HCT116 (cell line): ENCODE data around the gene RAVER1. TPM values are rescaled to one million over a fixed set of nuclear protein-coding genes. Genes with fewer than 3 reads are reported as not detected.

Experiments used
- ATAC-seq: fragments of 200-7000 bp; cut with Tn5 transposase; 2 replicates; pipeline ENCODE4 v1.9.1; 2020; ENCODE audit warnings: mild to moderate bottlenecking, moderate library complexity
- BruUV-seq: library from RNA; stranded (reverse); fragments of 400-500 nt; replicated peaks from 2 replicates; lab custom pipeline; 2021; lab: Mats Ljungman, UMichigan
- CTCF ChIA-PET: fragments of 300-600 bp; sonication (Branson Sonifier 250); formaldehyde crosslinking; loops from one replicate; lab custom pipeline; 2021; ENCODE audit warnings: antibody characterized with exemption; lab: Charles Lee
- POLR2A ChIA-PET: fragments of 300-600, 350-600 bp; sonication (Branson Sonifier 250); formaldehyde crosslinking; loops from one replicate; lab custom pipeline; 2021; ENCODE audit warnings: antibody characterized with exemption; lab: Charles Lee
- RAD21 ChIA-PET, 2 experiments: fragments of 300-600 bp; sonication (Branson Sonifier 250); formaldehyde crosslinking; loops; one replicate each; lab custom pipeline; 2023; ENCODE audit warnings: low total read pairs in 2 of 2; ENCODE audit not compliant: uncharacterized antibody in 2 of 2, unreplicated experiment in 2 of 2, low non-redundant PET in 1 of 2; lab: Charles Lee
- DNase-seq: peaks from one replicate; pipeline ENCODE4 v3.0.0-alpha.2; 2010; ENCODE audit warnings: low read depth, low spot score
- H2AFZ ChIP-seq: fragments of 200-600 bp; shearing (Covaris generic), sonication (generic); 2 replicates; pipeline ENCODE4 v1.6.1; 2017; ENCODE audit warnings: low read depth, mixed run types, mixed read lengths, antibody characterized with exemption, low read length; ENCODE audit not compliant: poor library complexity, severe bottlenecking
- H3K27ac ChIP-seq: 2 replicates; pipeline ENCODE4 v1.5.1; 2012; ENCODE audit warnings: low read depth, low read length
- H3K27me3 ChIP-seq: fragments of 200-600 bp; sonication (generic); 2 replicates; pipeline ENCODE4 v1.6.1; 2016; ENCODE audit warnings: mixed run types, low read length, mixed read lengths; ENCODE audit not compliant: insufficient read depth
- H3K36me3 ChIP-seq, 2 experiments: fragments of 200-500 bp in 1 of 2; fragments of 200-600 bp in 1 of 2; sonication (Bioruptor generic) in 1 of 2; sonication (generic) in 1 of 2; 2 replicates each; pipeline versions ENCODE4 v1.5.1 to v1.6.1; 2014 to 2016; ENCODE audit warnings: low read length in 2 of 2, inconsistent platforms in 1 of 2, mixed read lengths in 1 of 2, mixed run types in 1 of 2; ENCODE audit not compliant: insufficient read depth in 2 of 2, control insufficient read depth in 1 of 2
- H3K4me1 ChIP-seq, 2 experiments: fragments of 200-600 bp in 1 of 2; sonication (generic) in 1 of 2; 2 replicates each; pipeline versions ENCODE4 v1.5.1 to v1.6.1; 2012 to 2017; ENCODE audit warnings: low read length in 2 of 2, inconsistent platforms in 1 of 2, mild to moderate bottlenecking in 1 of 2, mixed read lengths in 1 of 2, mixed run types in 1 of 2, moderate library complexity in 1 of 2; ENCODE audit not compliant: insufficient read depth in 2 of 2, control insufficient read depth in 1 of 2
- H3K4me2 ChIP-seq: fragments of 200-600 bp; sonication (generic); 2 replicates; pipeline ENCODE4 v1.6.1; 2017; ENCODE audit warnings: mixed run types, low read length, mixed read lengths
- H3K4me3 ChIP-seq, 2 experiments: fragments of 200-600 bp in 1 of 2; sonication (generic) in 1 of 2; replicated peaks in 1 of 2; 2 replicates each; pipeline ENCODE4 v1.5.1; 2011 to 2016; ENCODE audit warnings: low read length in 2 of 2, control low read depth in 1 of 2, low read depth in 1 of 2, mild to moderate bottlenecking in 1 of 2, mixed read lengths in 1 of 2, mixed run types in 1 of 2
- H3K79me2 ChIP-seq: fragments of 200-600 bp; sonication (generic); 2 replicates; pipeline ENCODE4 v1.6.1; 2017; ENCODE audit warnings: mild to moderate bottlenecking, mixed run types, low read length, moderate library complexity, mixed read lengths; ENCODE audit not compliant: insufficient read depth
- H3K9ac ChIP-seq: fragments of 200-600 bp; sonication (generic); 2 replicates; pipeline ENCODE4 v1.6.1; 2016; ENCODE audit warnings: low read length, mixed read lengths
- H3K9me2 ChIP-seq: fragments of 200-600 bp; sonication (generic), shearing (Covaris generic); 2 replicates; pipeline ENCODE4 v1.6.1; 2017; ENCODE audit warnings: mixed run types, mild to moderate bottlenecking, moderate library complexity; ENCODE audit not compliant: insufficient read depth
- H3K9me3 ChIP-seq, 2 experiments: fragments of 200-500 bp in 1 of 2; fragments of 200-600 bp in 1 of 2; sonication (Bioruptor generic) in 1 of 2; sonication (generic) in 1 of 2; 2 replicates each; pipeline ENCODE4 v1.6.1; 2014 to 2017; ENCODE audit warnings: low read length in 2 of 2, mixed read lengths in 2 of 2, inconsistent platforms in 1 of 2, low read depth in 1 of 2, mild to moderate bottlenecking in 1 of 2, mixed run types in 1 of 2, moderate library complexity in 1 of 2; ENCODE audit not compliant: control insufficient read depth in 1 of 2, insufficient read depth in 1 of 2
- H4K20me1 ChIP-seq: fragments of 200-600 bp; sonication (generic), shearing (Covaris generic); 2 replicates; pipeline ENCODE4 v1.6.1; 2017; ENCODE audit warnings: mixed run types, mild to moderate bottlenecking, moderate library complexity; ENCODE audit not compliant: insufficient read depth
- ELF1 ChIP-seq: IDR thresholded peaks from 2 replicates; pipeline ENCODE4 v1.6.1; 2012; ENCODE audit warnings: low read depth, borderline replicate concordance
- EZH2phosphoT487 ChIP-seq: fragments of 200-600 bp; IDR thresholded peaks from 2 replicates; pipeline ENCODE4 v1.6.1; 2018; ENCODE audit warnings: antibody characterized with exemption, borderline replicate concordance
- MAX ChIP-seq: IDR thresholded peaks from 2 replicates; pipeline ENCODE4 v1.6.1; 2012
- POLR2A ChIP-seq: IDR thresholded peaks from 2 replicates; pipeline ENCODE4 v1.7.0; 2011; ENCODE audit warnings: borderline replicate concordance; ENCODE audit not compliant: insufficient read depth, insufficient read length; ENCODE audit errors: extremely low read depth
- SIN3A ChIP-seq: IDR thresholded peaks from 2 replicates; pipeline ENCODE4 v1.6.1; 2012; ENCODE audit warnings: low read depth
- SP1 ChIP-seq: IDR thresholded peaks from 2 replicates; pipeline ENCODE4 v1.6.1; 2012; ENCODE audit warnings: low read depth
- YY1 ChIP-seq: IDR thresholded peaks from 2 replicates; pipeline ENCODE4 v1.6.1; 2011; ENCODE audit warnings: low read length, low read depth, moderate library complexity, mild to moderate bottlenecking; ENCODE audit not compliant: insufficient replicate concordance; ENCODE audit errors: extremely low read depth
- ZFX ChIP-seq: fragments of 450-650 bp; IDR thresholded peaks from 2 replicates; pipeline ENCODE4 v1.6.1; 2017
- ZNF274 ChIP-seq: fragments of 200-500 bp; sonication (Bioruptor generic); IDR thresholded peaks from 2 replicates; pipeline ENCODE4 v1.6.1; 2014; ENCODE audit warnings: mild to moderate bottlenecking, low read depth, low read length, inconsistent platforms
- intact Hi-C: fragments of 100-400 bp; cut with micrococcal nuclease; formaldehyde crosslinking; loops from 2 replicates; pipeline ENCODE4 v1.10.0; 2022
- total RNA-seq: library from RNA; stranded (reverse); gene quantifications from one replicate; pipeline ENCODE4 v1.2.1, GENCODE V29; 2021; ENCODE audit not compliant: unreplicated experiment
- TF ChIP-seq, protein P1 (sequence below): IDR thresholded peaks from 2 replicates; pipeline ENCODE4 v1.6.1; 2011; ENCODE audit warnings: mild to moderate bottlenecking, low read length, moderate library complexity; ENCODE audit not compliant: insufficient replicate concordance; ENCODE audit errors: extremely low read depth

RAVER1 gene
- total RNA-seq, 1 experiment from 2014 or later = 71.0 TPM

GRCh38 chr19:10365518-10365917, 32.2 kb upstream of the RAVER1 start (continued):
- TF ChIP-seq, protein P1, sequence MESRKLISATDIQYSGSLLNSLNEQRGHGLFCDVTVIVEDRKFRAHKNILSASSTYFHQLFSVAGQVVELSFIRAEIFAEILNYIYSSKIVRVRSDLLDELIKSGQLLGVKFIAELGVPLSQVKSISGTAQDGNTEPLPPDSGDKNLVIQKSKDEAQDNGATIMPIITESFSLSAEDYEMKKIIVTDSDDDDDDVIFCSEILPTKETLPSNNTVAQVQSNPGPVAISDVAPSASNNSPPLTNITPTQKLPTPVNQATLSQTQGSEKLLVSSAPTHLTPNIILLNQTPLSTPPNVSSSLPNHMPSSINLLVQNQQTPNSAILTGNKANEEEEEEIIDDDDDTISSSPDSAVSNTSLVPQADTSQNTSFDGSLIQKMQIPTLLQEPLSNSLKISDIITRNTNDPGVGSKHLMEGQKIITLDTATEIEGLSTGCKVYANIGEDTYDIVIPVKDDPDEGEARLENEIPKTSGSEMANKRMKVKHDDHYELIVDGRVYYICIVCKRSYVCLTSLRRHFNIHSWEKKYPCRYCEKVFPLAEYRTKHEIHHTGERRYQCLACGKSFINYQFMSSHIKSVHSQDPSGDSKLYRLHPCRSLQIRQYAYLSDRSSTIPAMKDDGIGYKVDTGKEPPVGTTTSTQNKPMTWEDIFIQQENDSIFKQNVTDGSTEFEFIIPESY = no peak
- TF ChIP-seq SIN3A (no peak), EZH2phosphoT487 (no peak)

DNA sequence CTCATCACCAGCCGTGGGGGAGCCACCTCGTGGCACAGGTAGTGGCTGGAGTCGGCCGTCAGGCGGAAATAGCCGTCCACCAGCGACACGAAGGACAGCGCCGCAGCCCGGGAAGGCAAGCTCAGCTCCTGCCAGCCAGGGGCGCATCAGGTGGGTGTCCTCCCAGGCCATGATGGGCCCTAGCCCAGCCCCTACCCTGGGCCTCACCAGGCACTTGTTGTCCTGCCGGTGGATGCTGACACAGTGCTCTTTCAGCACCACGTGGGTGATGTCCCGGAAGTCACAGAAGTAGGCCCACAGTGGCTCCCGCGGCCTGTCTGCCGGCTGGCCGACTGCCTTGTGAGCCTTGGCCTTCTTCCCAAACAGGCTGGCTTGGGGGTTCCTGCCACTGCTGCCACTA, 31.3 kb upstream of the RAVER1 start:
- H3K4me3 ChIP-seq = no peak overlapping the region
- H3K9me3 ChIP-seq = peaks cover 0 to 3% of the 10 kb centered on the region in 2 experiments; a peak in 1 of 4 replicates
- CTCF ChIA-PET = no interaction called here
- no peaks in the 10 kb centered on the region for H4K20me1 ChIP-seq
- no peaks in the 10 kb centered on the region for H3K4me1 ChIP-seq
- RAD21 ChIA-PET = no interaction called here
- ATAC-seq = no peak
- no peaks in the 10 kb centered on the region for H3K9me2 ChIP-seq
- no peaks in the 10 kb centered on the region for H3K79me2 ChIP-seq
- H3K36me3 ChIP-seq = peaks cover 17 to 23% of the 10 kb centered on the region in 2 experiments; a peak in 3 of 4 replicates
- H3K27ac ChIP-seq = no peak overlapping the region
- TF ChIP-seq MAX (no peak), ZNF274 (no peak), POLR2A (no peak), YY1 (no peak), ELF1 (no peak), SP1 (no peak), SIN3A (no peak), ZFX (no peak)
- TF ChIP-seq, all 23 proteins: peak for 0
- no TSS peak for BruUV-seq
- H3K27me3 ChIP-seq = no peaks in the 10 kb centered on the region
- H3K9ac ChIP-seq = no peak overlapping the region
- POLR2A ChIA-PET = no interaction called here
- intact Hi-C loops = no loop called here
- no peak overlapping the region for H3K4me2 ChIP-seq
- H2AFZ ChIP-seq = no peak overlapping the region
- DNase-seq = no peak
